ENCODE results near the gene GNG13.
"Not testable (repeated sequence)": the region's sequence is repeated elsewhere in the genome, so short reads cannot be mapped to it uniquely, and the experiment has no call there.

The GNG13 gene

GRCh38 chr16:831571-832413 lies 31.3 kb upstream of the GNG13 start:
- no peak for DNase-seq

GRCh38 chr16:830871-831570 lies 30.5 kb upstream of the GNG13 start:
- no peak for DNase-seq

GRCh38 chr16:830107-830870 lies 29.8 kb upstream of the GNG13 start:
- DNase-seq, result no peak

DNA sequence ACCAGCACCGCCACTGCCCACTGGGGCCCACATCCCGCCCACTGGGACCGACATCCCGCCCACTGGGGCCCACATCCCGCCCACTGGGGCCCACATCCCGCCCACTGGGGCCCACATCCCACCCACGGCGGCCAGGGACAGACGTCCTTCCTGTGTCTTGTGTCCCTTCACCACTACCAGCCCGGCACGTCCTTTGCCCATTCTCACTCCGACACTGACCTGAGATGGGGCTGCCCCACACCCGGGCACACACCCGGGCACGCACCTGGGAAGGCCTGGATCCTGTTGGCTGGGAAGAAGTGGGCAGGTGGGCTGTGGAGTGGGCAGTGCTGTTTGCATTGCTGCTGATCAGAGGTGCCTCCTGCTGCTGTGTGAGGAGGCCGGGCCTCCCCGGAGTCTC lies 28.4 kb upstream of the GNG13 start:
- DNase-seq, result no peak

- DNase-seq, result no peak
Observed at GRCh38 chr16:827513-827912, 27.0 kb upstream of the GNG13 start.

- DNase-seq, result no peak
Observed at GRCh38 chr16:825341-826061, 25.0 kb upstream of the GNG13 start.

DNA sequence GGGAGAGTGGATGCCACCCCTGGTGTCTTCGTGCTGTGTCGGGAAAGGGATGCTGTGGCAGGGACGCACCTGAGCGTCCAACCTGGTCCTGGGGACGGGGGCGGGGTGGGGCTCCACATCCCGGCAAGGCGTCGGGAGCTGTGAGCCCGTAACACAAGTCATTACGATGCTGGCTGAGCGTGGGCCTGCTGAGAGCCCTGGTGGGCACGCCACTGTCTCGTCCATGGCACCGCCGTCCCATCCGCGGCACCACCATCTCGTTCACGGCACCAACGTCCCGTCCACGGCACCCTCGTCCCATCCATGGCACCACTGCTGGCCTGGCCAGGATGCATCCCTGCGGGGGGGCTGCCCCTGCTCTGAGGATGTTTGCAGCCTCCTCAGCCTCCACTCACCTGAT lies 24.1 kb upstream of the GNG13 start:
- no peak for DNase-seq

DNA sequence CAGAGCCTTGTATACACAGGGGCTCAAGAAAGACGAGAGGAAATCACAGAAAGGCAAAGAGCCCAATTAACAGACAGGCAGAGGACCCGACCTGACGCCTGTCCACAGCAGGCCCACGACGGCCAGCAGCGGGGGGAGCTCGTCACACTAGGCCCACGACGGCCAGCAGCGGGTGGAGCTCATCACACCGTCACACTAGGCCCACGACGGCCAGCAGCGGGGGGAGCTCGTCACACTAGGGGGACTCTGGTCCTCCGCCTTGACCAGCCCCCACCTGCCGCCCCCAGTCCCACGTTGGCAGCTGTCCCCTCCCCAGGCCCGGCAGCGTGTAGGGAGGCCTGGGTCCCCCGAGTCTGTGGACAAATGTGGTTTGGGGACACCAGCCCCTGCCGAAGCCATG lies 23.7 kb upstream of the GNG13 start:
- DNase-seq, result no peak

- no peak for DNase-seq
Observed at GRCh38 chr16:822909-823297, 22.4 kb upstream of the GNG13 start.

GRCh38 chr16:822174-822908 lies 21.8 kb upstream of the GNG13 start:
- no peak for DNase-seq

DNA sequence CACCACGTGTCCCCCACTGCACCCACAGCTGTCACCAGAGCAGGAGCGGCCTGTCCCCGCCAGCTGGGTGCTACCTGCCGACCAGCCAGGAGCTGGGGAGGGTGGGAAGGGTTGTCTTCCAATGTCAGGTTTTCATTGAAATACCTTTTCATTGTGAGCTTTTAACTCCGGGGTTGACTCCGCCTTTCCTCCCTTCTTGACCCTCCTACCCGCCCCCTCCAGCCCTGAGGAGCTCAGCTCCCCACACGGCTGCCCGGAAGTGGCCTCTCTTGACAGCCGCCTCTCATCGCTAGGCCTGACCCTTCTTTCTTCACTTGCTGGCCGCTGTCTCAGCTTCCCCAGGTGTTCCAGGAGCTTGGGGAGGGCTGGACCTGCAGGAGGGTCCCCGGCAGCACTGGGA lies 21.2 kb upstream of the GNG13 start:
- no peak for DNase-seq

GRCh38 chr16:820748-821147 lies 20.2 kb upstream of the GNG13 start:
- DNase-seq, result no peak

GRCh38 chr16:820044-820408 lies 19.5 kb upstream of the GNG13 start:
- DNase-seq, result not testable (repeated sequence)

- no peak for DNase-seq
Observed at GRCh38 chr16:819336-820043, 19.0 kb upstream of the GNG13 start.

GRCh38 chr16:818592-818991 lies 18.1 kb upstream of the GNG13 start:
- DNase-seq, result no peak

GRCh38 chr16:818132-818531 lies 17.6 kb upstream of the GNG13 start:
- no peak for DNase-seq

GRCh38 chr16:817001-817906 lies 16.7 kb upstream of the GNG13 start:
- DNase-seq, result peak; percentile 14

GRCh38 chr16:815861-816260 lies 15.3 kb upstream of the GNG13 start:
- DNase-seq, result no peak

DNA sequence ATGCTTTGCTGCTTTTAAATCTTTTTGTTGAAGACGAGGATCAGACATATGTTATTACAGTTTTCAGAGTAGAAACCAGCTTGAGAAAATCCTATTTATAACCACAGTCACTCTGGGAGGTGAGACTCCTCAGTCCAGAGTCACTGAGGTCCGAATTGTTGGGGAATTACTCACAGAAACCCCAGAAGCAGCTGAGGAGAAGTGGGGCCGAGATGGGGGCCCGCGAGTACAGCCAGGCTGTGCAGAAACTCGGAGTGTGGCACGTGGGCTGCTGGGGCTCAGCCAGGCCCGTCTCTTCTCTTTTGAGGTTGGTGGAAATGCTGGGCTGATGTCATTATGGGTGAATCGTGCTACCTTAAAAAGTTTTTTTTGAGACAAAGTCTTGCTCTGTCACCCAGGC lies 14.4 kb upstream of the GNG13 start:
- DNase-seq, result no peak

- DNase-seq, result no peak
Observed at GRCh38 chr16:813916-814412, 13.4 kb upstream of the GNG13 start.

Measured in DMS 273 treated with DMSO at 0.1 percent for 48 hours (cell line).